CD4-positive, alpha-beta memory T cell (primary cell): ENCODE measurements around the gene STX2. TPM values are rescaled to one million over a fixed set of nuclear protein-coding genes. Genes with fewer than 3 reads are reported as not detected.
A peak's percentile ranks its signal among the peaks of the same experiment; 100 is the strongest.

ENCODE experiments used
- CTCF ChIA-PET: fragments of 350-600 bp; sonication (Branson Sonifier 250); formaldehyde crosslinking; loops from one replicate; lab custom pipeline; 2021; ENCODE audit warnings: inconsistent platforms; ENCODE audit not compliant: partially characterized antibody; lab: Charles Lee
- POLR2A ChIA-PET: fragments of 350-600 bp; sonication (Branson Sonifier 250); formaldehyde crosslinking; loops from one replicate; lab custom pipeline; 2021; ENCODE audit not compliant: partially characterized antibody; lab: Charles Lee
- DNase-seq, 5 donors: peaks; one replicate each; pipeline versions ENCODE4 v3.0.0 to v3.0.0-alpha.2; 2020 to 2022; ENCODE audit warnings: mixed read lengths in 1 of 5
- H3K27ac ChIP-seq: one replicate; pipeline ENCODE4 v1.7.0; 2013; ENCODE audit warnings: low read depth, low read length
- H3K27me3 ChIP-seq: 2 replicates; pipeline ENCODE4 v1.7.0; 2013; ENCODE audit warnings: mild to moderate bottlenecking, low read length, moderate library complexity; ENCODE audit not compliant: insufficient read depth
- H3K36me3 ChIP-seq: 2 replicates; pipeline ENCODE4 v1.7.0; 2013; ENCODE audit warnings: mild to moderate bottlenecking, low read length, moderate library complexity; ENCODE audit not compliant: insufficient read depth
- H3K4me1 ChIP-seq: 2 replicates; pipeline ENCODE4 v1.7.0; 2013; ENCODE audit warnings: mild to moderate bottlenecking, low read length, moderate library complexity; ENCODE audit not compliant: insufficient read depth
- H3K4me3 ChIP-seq, 2 donors: one replicate each; pipeline ENCODE4 v1.7.0; 2013; ENCODE audit warnings: low read length in 2 of 2, mild to moderate bottlenecking in 1 of 2
- H3K9me3 ChIP-seq, 2 donors: one replicate each; pipeline ENCODE4 v1.7.0; 2013; ENCODE audit warnings: low read length in 2 of 2, control low read depth in 1 of 2; ENCODE audit not compliant: control insufficient read depth in 1 of 2
- H3K27ac Mint-ChIP-seq, 7 donors: one replicate each; pipeline ENCODE4 v1.8.0; 2020 to 2021; ENCODE audit warnings: mixed read lengths in 7 of 7, mild to moderate bottlenecking in 6 of 7, inconsistent platforms in 3 of 7, moderate library complexity in 3 of 7
- H3K27me3 Mint-ChIP-seq, 2 donors: one replicate each; pipeline ENCODE4 v1.8.0; 2020 to 2021; ENCODE audit warnings: mixed read lengths in 2 of 2
- H3K36me3 Mint-ChIP-seq, 2 donors: one replicate each; pipeline ENCODE4 v1.8.0; 2020 to 2021; ENCODE audit warnings: mixed read lengths in 2 of 2, inconsistent platforms in 1 of 2, mild to moderate bottlenecking in 1 of 2
- H3K4me1 Mint-ChIP-seq, 4 donors: one replicate each; pipeline ENCODE4 v1.8.0; 2020 to 2021; ENCODE audit warnings: mixed read lengths in 4 of 4, mild to moderate bottlenecking in 1 of 4
- H3K4me3 Mint-ChIP-seq, 8 donors: one replicate each; pipeline ENCODE4 v1.8.0; 2020 to 2021; ENCODE audit warnings: mixed read lengths in 8 of 8, mild to moderate bottlenecking in 7 of 8, moderate library complexity in 6 of 8, inconsistent platforms in 3 of 8
- H3K9me3 Mint-ChIP-seq, 8 donors: one replicate each; pipeline ENCODE4 v1.8.0; 2020 to 2021; ENCODE audit warnings: mixed read lengths in 8 of 8, mild to moderate bottlenecking in 5 of 8, inconsistent platforms in 3 of 8, moderate library complexity in 1 of 8
- intact Hi-C: fragments of 100-400 bp; cut with micrococcal nuclease; formaldehyde crosslinking; loops from one replicate; pipeline ENCODE4 v1.15.1; 2023
- polyA plus RNA-seq, 2 donors: library from polyadenylated mRNA; unstranded; fragments of 300-500 nt; fragmentation: Illumina TruSeq; gene quantifications; one replicate each; pipeline ENCODE4 v1.2.3, GENCODE V29; 2021
- total RNA-seq, 2 experiments: library from RNA; stranded (reverse); gene quantifications; one replicate each; pipeline ENCODE4 v1.2.3, GENCODE V29; 2021

STX2 gene
- total and polyA plus RNA-seq, 4 experiments from 2014 or later, result 12.1 to 35.3 (median 21.6) TPM

GRCh38 chr12:130805635-130806034 is 33.4 kb downstream of the STX2 start:
- peaks cover 0 to 3% (median 0%) of the 10 kb centered on the region in 4 donors for H3K4me1 Mint-ChIP-seq
- H3K4me3 Mint-ChIP-seq, result no peak overlapping the region
- H3K27me3 Mint-ChIP-seq, result no peaks in the 10 kb centered on the region
- Histone ChIP-seq H3K9me3 (no peaks in the 10 kb centered on the region), H3K36me3 (peaks cover 58% of the 10 kb centered on the region), H3K27me3 (no peaks in the 10 kb centered on the region), H3K4me1 (no peaks in the 10 kb centered on the region), H3K4me3 (no peak overlapping the region), H3K27ac (no peak overlapping the region)
- DNase-seq, result no peak
- H3K36me3 Mint-ChIP-seq, result peaks cover 57 to 69% of the 10 kb centered on the region in 2 donors
- H3K9me3 Mint-ChIP-seq, result peaks cover 0 to 3% (median 0%) of the 10 kb centered on the region in 8 donors
- ChIA-PET CTCF (interaction anchor here (1.5 kb wide), 1 partner anchor 299 kb away, joined by 3 read pairs; no protein-coding TSS in a partner anchor), POLR2A (no interaction called here)
- H3K27ac Mint-ChIP-seq, result peak overlapping the region in 2 of 7 donors; percentile 49 to 50
- intact Hi-C loops, result no loop called here

GRCh38 chr12:130804216-130804615 is 34.8 kb downstream of the STX2 start:
- Mint-ChIP-seq H3K36me3 (peaks cover 65 to 71% of the 10 kb centered on the region in 2 donors), H3K27me3 (no peaks in the 10 kb centered on the region), H3K4me3 (no peak overlapping the region), H3K9me3 (peaks cover 0 to 1% (median 0%) of the 10 kb centered on the region in 8 donors), H3K27ac (no peak overlapping the region), H3K4me1 (peaks cover 0 to 3% (median 0%) of the 10 kb centered on the region in 4 donors)
- ChIA-PET POLR2A (no interaction called here), CTCF (interaction anchor here (1.0 to 1.5 kb wide), 3 partner anchors 12 to 22 kb away, joined by 3 to 7 read pairs (median 4); no protein-coding TSS in a partner anchor)
- no peaks in the 10 kb centered on the region for H3K9me3 ChIP-seq
- DNase-seq, result no peak
- no peaks in the 10 kb centered on the region for H3K4me1 ChIP-seq
- H3K27ac ChIP-seq, result no peak overlapping the region
- intact Hi-C loops, result no loop called here
- no peaks in the 10 kb centered on the region for H3K27me3 ChIP-seq
- H3K36me3 ChIP-seq, result peaks cover 56% of the 10 kb centered on the region
- no peak overlapping the region for H3K4me3 ChIP-seq

- CTCF ChIA-PET, result interaction anchor here (1.0 to 1.5 kb wide), 3 partner anchors 13 to 23 kb away, joined by 3 to 7 read pairs (median 4); no protein-coding TSS in a partner anchor
Observed at GRCh38 chr12:130803702-130804101, 35.3 kb downstream of the STX2 start.

GRCh38 chr12:130800312-130800711 is 38.7 kb downstream of the STX2 start:
- Mint-ChIP-seq H3K27ac (peak overlapping the region in 2 of 7 donors; percentile 26 to 38), H3K27me3 (no peaks in the 10 kb centered on the region)
- H3K36me3 ChIP-seq, result peaks cover 21% of the 10 kb centered on the region

More at GRCh38 chr12:130803702-130804101, 35.3 kb downstream of the STX2 start:
- no peak overlapping the region for H3K27ac ChIP-seq
- Mint-ChIP-seq H3K27me3 (no peaks in the 10 kb centered on the region), H3K9me3 (peaks cover 0 to 1% (median 0%) of the 10 kb centered on the region in 8 donors), H3K36me3 (peaks cover 66 to 72% of the 10 kb centered on the region in 2 donors), H3K4me1 (peaks cover 0 to 3% (median 0%) of the 10 kb centered on the region in 4 donors), H3K27ac (no peak overlapping the region), H3K4me3 (no peak overlapping the region)
- H3K36me3 ChIP-seq, result peaks cover 53% of the 10 kb centered on the region
- POLR2A ChIA-PET, result no interaction called here
- intact Hi-C loops, result no loop called here
- H3K4me3 ChIP-seq, result no peak overlapping the region
- DNase-seq, result no peak
- no peaks in the 10 kb centered on the region for H3K4me1 ChIP-seq
- H3K9me3 ChIP-seq, result no peaks in the 10 kb centered on the region
- no peaks in the 10 kb centered on the region for H3K27me3 ChIP-seq

GRCh38 chr12:130799051-130799450 is 40.0 kb downstream of the STX2 start:
- Histone ChIP-seq H3K4me3 (no peak overlapping the region), H3K9me3 (no peaks in the 10 kb centered on the region), H3K27me3 (no peaks in the 10 kb centered on the region), H3K4me1 (peaks cover 11% of the 10 kb centered on the region), H3K27ac (no peak overlapping the region), H3K36me3 (peaks cover 12% of the 10 kb centered on the region)
- POLR2A ChIA-PET, result no interaction called here
- Mint-ChIP-seq H3K4me3 (no peak overlapping the region), H3K27me3 (no peaks in the 10 kb centered on the region), H3K27ac (peak overlapping the region in 2 of 7 donors; percentile 41 to 51), H3K4me1 (peaks cover 9 to 16% (median 14%) of the 10 kb centered on the region in 4 donors), H3K36me3 (peaks cover 43 to 60% of the 10 kb centered on the region in 2 donors), H3K9me3 (no peaks in the 10 kb centered on the region)
- no peak for DNase-seq
- intact Hi-C loops, result no loop called here
- CTCF ChIA-PET, result interaction anchor here (1.1 kb wide), 1 partner anchor 19 kb away, joined by 7 read pairs; no protein-coding TSS in a partner anchor

More at GRCh38 chr12:130800312-130800711, 38.7 kb downstream of the STX2 start:
- no peak overlapping the region for H3K4me3 ChIP-seq
- H3K4me1 ChIP-seq, result peaks cover 11% of the 10 kb centered on the region
- Mint-ChIP-seq H3K4me3 (no peak overlapping the region), H3K4me1 (peaks cover 9 to 16% (median 14%) of the 10 kb centered on the region in 4 donors), H3K36me3 (peaks cover 46 to 65% of the 10 kb centered on the region in 2 donors), H3K9me3 (no peaks in the 10 kb centered on the region)
- CTCF ChIA-PET, result interaction anchor here (0.7 to 1.2 kb wide), 3 partner anchors 13 to 19 kb away, joined by 3 read pairs; no protein-coding TSS in a partner anchor
- no peak overlapping the region for H3K27ac ChIP-seq
- intact Hi-C loops, result no loop called here
- no peak for DNase-seq
- POLR2A ChIA-PET, result no interaction called here
- H3K9me3 ChIP-seq, result no peaks in the 10 kb centered on the region
- no peaks in the 10 kb centered on the region for H3K27me3 ChIP-seq

GRCh38 chr12:130796985-130797686 is 41.9 kb downstream of the STX2 start:
- intact Hi-C loops, result loop anchor here (1.0 kb wide), 2 partner anchors 22 to 42 kb away; partner anchors contain the start of gene STX2
- Histone ChIP-seq H3K9me3 (no peaks in the 10 kb centered on the region), H3K36me3 (peaks cover 13% of the 10 kb centered on the region), H3K27ac (peak overlapping the region; percentile 52), H3K27me3 (no peaks in the 10 kb centered on the region), H3K4me3 (peak overlapping the region in 1 of 2 donors; percentile 53), H3K4me1 (peaks cover 11% of the 10 kb centered on the region)
- Mint-ChIP-seq H3K9me3 (no peaks in the 10 kb centered on the region), H3K4me3 (peak overlapping the region; percentile 77 to 93 (median 85)), H3K27me3 (no peaks in the 10 kb centered on the region), H3K4me1 (peaks cover 9 to 16% (median 14%) of the 10 kb centered on the region in 4 donors), H3K27ac (peak overlapping the region; percentile 93 to 97 (median 95)), H3K36me3 (peaks cover 42 to 63% of the 10 kb centered on the region in 2 donors)
- CTCF ChIA-PET, result interaction anchor here (0.9 to 1.5 kb wide), 4 partner anchors 20 to 34 kb away, joined by 3 to 4 read pairs (median 3); no protein-coding TSS in a partner anchor
- peak; percentile 47 to 77 (median 58) for DNase-seq
- POLR2A ChIA-PET, result interaction anchor here (1.1 kb wide), 1 partner anchor 22 kb away, joined by 3 read pairs; no protein-coding TSS in a partner anchor

- no peak for DNase-seq
- ChIA-PET CTCF (interaction anchor here (0.8 to 2.3 kb wide), 5 partner anchors 9 to 33 kb away, joined by 3 to 8 read pairs (median 3); no protein-coding TSS in a partner anchor), POLR2A (no interaction called here)
- H3K4me3 Mint-ChIP-seq, result no peak overlapping the region
- H3K4me1 Mint-ChIP-seq, result peaks cover 9 to 16% (median 14%) of the 10 kb centered on the region in 4 donors
- H3K4me1 ChIP-seq, result peaks cover 11% of the 10 kb centered on the region
- H3K27ac Mint-ChIP-seq, result peak overlapping the region in 3 of 7 donors; percentile 36 to 95 (median 93)
- H3K9me3 ChIP-seq, result no peaks in the 10 kb centered on the region
- peaks cover 11% of the 10 kb centered on the region for H3K36me3 ChIP-seq
- H3K27ac ChIP-seq, result no peak overlapping the region
- H3K36me3 Mint-ChIP-seq, result peaks cover 42 to 60% of the 10 kb centered on the region in 2 donors
- no peaks in the 10 kb centered on the region for H3K27me3 Mint-ChIP-seq
- no peak overlapping the region for H3K4me3 ChIP-seq
- H3K9me3 Mint-ChIP-seq, result no peaks in the 10 kb centered on the region
- intact Hi-C loops, result no loop called here
- H3K27me3 ChIP-seq, result no peaks in the 10 kb centered on the region
Observed at GRCh38 chr12:130795906-130796305, 43.1 kb downstream of the STX2 start.
